Stimulated activated CD4-positive, alpha-beta T cell treated with anti-CD3 and anti-CD28 coated beads, Interleukin-15, amount 100 ng/mL, for 1 hour (primary cell): Measurements from ENCODE around the gene EMX2.
"Not testable (repeated sequence)": the region's sequence is repeated elsewhere in the genome, so short reads cannot be mapped to it uniquely, and the experiment has no call there.

Source experiments
- DNase-seq, 2 donors: peaks; one replicate each; pipeline ENCODE4 v3.0.0-alpha.2; 2020; ENCODE audit warnings: low read depth in 1 of 2, low spot score in 1 of 2

EMX2 gene

DNA sequence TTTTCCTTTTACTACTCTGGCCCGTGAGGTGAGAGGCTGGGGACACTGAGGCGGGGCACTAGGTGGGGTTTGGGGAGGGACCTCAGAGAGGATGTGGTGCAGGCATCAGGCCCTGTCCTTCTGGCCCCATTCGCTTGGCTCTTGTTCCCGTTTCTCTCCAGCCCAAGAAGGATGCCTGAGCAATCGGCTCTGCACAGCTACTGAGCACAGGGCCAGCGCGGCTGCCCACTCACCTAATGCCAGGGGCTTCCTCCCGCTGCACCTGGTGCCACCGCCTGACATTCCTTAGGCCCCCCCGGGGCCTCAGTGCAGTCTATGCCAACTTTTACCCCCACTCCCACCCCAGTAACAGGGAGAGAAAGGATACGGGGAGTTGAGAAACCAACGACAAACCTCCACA lies 12.5 kb downstream of the EMX2 start:
- no peak for DNase-seq

GRCh38 chr10:117555863-117556262 lies 13.3 kb downstream of the EMX2 start:
- no peak for DNase-seq

DNA sequence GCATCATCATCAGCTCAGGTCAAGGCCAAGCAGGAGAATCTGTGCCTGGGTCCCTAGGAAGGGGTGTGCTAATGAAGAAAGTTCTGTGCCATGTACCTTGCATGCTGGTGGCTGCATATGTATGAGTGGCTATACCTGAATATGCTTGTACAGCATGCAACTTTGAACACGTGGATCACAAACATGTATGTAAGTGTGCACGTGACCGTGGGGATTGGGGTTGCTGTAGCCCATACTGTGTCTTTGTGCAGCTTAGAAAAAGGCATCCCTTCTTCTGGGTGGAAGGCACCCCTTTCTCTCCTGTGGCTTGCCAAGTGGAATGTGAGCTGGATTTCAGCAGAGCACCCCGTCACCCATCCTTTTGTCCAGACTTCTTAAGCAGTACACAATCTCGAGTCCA lies 13.8 kb downstream of the EMX2 start:
- no peak for DNase-seq

DNA sequence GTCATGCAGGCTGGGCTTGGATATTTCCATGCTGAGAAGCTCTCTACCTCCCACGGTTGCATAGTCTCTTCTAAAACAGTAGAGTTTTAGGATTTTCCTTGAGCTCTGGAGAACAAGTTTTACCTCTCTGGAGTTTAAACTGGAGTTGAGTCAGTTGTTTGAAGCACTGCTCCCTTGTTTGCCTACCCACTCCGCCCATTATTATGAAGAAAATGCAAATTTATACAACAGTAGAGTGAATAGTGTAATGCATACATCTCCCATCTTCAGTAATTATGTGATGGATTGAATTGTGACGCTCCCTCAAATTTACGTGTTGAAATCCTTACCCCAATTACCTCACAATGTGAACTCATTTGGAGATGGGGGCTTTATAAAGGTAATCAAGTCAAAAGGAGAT lies 17.2 kb downstream of the EMX2 start:
- no peak for DNase-seq

DNA sequence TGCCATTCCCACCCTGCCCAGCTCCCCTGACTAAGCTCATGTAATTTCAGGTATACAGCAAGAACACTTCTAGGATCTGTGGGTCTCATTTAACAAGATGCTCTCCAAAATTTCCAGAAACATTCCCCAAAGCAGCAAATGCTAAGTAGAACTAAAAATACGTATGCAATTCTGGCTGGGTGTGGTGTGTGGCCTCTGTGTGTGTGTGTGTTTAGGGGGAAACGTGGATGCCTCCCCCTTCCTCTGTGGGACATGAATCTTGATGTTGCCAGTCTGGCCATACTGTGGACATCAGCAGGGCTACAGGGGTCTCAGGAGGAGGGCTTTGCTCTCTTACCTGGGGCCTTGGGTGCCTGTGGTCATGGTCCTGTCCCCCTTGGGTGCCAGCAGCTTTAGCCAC lies 18.4 kb downstream of the EMX2 start:
- no peak for DNase-seq

DNA sequence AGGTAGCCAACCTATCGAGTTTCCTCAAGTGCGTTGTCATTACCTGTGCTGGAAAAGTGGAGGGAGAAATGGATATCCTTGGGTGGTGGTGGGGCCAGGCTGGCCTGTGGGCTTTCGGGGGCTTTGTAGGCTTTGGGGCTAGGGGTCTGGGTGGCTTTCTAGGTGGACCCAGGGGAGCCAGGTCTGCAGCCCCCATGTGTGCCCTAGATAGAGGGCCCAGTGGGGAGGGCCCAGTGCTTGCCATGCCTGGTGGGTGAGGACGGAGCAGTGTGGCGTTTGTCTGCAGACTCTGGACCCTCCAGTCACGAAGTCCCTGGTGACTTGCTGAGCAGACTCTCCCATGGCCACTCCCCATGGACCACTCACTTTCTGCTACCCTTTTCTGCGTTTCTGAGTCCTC lies 19.7 kb downstream of the EMX2 start:
- no peak for DNase-seq

DNA sequence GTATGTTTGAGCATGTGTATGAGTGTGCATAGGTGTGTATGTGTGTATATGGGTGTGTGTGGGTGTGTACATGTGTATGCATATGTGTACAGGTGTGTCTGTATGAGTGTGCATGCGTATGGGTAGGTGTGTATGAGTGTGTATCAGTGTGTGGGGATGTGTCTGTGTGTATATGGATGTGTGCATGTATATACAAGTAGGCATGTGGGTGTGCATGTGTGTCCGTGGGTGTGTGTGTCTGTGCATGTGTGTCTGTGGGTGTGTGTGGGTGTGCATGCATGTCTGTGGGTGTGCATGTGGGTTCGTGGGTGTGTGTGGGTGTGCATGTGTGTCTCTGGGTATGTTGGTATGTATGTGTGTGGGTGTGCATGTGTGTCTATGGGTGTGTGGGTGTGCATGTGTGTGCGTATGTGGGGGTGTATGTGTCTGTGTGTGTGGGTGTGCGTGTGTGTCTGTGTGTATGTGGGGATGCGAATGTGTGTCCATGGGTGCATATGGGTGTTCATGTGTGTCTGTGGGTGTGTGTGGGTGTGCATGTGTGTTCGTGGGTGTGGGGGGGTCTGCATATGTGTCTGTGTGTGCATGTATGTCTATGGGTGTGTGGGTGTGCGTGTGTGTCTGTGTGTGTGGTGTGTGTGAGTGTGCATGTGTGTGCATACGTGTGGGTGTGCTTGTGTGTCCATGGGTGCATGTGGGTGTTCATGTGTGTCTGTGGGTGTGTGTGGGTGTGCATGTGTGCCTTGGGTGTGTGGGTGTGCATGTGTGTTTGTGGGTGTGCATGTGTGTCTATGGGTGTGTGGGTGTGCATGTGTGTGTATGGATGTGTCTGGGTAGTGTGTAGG lies 20.6 kb downstream of the EMX2 start:
- DNase-seq, result no peak

DNA sequence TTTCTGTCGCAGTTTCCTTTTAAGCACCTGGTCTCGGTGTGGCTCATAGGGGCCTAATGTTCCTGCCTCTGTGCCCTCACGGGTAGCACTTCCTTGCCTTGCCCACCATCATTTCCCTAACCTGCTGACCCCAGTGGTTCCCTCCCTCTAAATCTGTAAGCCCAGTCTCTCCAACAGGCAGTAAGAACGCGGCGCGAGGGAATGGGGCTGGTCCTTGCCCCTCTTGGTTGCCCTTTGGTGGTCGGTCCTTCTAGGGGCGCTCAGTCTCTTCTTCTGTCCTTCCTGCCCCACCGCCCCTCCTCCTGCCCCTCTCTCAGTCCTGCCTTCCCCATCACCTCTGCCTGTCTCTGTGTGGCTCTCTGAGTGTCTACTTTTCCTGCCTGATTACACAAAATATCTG lies 21.2 kb downstream of the EMX2 start:
- DNase-seq, result no peak

DNA sequence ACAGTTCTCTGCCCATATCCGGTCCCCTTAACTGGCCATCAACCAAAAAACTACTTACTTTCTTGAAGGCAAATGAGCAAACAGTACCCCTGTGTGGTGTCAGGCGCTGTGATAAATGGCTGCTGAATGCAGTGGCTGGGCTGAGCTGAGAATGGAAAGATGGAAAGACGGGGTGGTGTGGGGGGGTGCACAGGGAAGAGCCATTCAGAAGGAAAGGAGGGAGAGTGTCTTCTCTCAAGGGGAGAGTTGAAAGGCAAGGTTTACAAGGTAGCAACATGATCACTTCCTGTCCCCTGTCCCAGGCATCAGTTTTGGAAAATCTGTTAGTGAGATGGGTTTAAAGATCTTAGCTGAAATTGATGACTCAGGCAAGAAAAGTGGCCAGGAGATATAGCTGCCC lies 22.5 kb downstream of the EMX2 start:
- no peak for DNase-seq

GRCh38 chr10:117568334-117568733 lies 25.8 kb downstream of the EMX2 start:
- DNase-seq, result no peak

- DNase-seq, result no peak
Measured at GRCh38 chr10:117569610-117570390, 27.3 kb downstream of the EMX2 start.

DNA sequence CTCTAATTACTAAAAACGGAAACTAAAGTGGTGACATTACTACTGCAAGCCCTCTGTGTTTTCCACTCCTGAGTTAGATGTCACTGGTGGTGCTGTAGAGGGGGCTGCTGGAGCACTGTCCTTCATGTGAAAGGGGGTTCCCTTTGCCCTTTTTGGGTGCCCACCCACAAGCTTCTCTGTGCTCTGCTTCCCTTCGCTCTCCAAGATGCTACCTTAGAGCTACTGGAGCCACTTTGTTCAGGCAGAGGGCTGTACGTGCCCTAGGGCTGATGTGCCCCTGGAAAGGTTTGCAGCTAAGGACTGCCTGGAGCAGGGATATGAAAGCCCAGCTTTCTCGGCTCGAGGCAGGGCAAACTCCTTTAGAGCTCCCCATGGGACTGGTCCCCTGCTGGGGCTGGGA lies 28.3 kb downstream of the EMX2 start:
- DNase-seq, result no peak

DNA sequence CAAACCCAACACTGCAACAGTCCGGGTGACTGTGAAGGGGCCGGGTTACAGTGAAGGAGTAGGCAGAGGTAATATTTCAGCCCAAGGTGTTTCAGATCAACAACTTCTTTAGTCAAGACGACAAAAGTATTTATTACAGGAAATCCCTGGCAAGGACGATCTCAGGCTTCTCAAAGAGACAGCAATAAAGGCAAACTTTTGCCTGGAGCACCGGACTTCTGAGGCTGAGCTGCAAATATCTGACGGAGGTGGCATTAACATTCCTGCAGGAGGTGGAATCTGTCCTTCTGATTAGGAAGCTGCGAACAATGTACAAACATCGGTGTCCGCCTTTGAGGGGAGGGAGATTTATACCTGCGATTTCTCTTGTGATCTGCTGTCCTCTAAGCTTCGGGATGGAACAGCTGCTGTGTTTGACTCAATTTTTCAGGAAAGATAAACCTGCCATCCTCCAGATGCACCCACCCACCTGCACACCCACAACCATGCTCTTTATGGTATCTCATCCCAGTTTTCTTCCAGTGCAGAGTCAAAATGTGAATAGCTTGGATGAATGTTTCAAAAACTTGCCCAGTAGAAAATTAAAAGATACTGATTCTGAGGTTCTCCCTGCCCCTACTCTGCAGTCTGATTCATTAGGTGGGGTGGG lies 32.1 kb downstream of the EMX2 start:
- DNase-seq, result no peak

DNA sequence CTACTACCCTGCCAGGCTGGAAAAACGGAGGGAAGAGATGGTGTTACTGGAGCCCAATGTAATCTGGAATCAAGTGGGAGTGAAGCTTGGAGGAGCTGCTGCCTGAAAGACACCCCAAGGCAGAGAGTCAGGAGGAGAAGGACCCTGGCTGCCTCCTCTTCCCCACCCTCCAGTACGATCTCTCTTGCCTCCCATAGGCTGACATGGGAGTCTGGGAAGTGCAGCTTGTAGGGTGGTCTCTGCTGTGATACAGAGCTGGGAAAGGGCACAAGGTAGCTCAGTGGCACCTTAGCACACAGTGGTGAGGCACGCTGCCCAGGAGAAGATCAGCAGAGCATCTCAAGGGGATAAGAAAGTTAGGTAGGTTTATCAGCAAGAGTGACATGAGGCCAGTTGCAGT lies 35.9 kb downstream of the EMX2 start:
- no peak for DNase-seq

DNA sequence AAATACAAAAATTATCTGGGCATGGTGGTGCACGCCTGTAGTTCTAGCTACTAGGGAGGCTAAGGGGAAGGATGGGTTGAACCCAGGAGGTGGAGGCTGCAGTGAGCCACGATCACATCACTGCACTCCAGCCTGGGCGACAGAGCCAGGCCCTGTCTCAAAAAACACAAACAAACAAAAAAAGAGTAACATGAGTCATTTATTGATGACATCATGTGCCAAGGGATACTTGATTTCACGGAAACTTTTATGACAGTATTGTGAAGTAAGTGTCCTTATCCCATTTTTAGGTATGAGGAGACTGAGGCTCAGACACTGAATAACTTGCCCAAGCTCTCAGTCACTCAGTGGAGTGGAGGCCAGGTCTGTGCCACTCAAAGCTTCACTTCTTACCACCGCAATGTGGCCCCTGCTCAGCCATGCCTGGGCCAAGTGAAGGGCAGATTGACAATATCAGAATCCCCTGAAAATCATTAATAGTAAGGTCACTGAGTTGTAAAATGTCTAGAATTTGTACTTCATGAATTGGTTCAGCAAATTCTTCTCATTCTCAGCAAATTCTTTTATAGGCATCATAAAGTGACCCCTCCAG lies 36.5 kb downstream of the EMX2 start:
- DNase-seq, result no peak

DNA sequence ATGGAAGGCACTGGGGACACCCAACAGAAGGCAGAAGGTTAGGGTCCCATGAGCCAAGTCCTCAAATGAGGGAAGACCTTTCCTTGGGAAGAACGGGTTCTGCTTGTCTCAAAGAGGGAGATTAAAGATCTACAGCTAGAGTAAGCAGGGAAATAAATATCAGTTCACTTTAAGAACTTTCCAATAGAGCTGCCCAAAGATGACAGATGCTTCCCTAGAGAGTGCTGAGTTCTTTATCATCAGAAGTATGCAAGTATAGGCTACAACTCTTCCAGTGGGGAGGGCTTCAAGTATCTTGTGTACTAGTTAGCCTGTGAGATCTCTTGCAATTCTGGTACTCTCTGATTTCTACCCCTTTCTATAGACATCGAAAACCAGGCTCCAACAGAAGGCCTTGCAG lies 39.4 kb downstream of the EMX2 start:
- no peak for DNase-seq

DNA sequence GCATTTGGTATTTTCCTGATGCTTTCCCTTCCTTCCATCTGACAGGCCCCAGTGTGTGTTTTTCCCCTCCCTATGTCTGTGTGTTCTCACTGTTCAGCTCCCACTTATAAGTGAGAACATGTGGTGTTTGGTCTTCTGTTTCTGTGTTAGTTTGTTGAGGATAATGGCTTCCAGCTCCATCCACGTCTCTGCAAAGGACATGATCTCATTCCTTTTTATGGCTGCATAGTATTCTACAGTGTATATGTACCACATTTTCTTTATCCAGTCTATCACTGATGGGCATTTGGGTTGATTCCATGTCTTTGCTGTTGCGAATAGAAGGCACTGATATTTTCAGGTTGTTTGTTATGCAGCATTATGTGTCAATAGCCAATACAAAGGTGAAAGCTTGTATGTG lies 42.3 kb downstream of the EMX2 start:
- DNase-seq, result not testable (repeated sequence)

DNA sequence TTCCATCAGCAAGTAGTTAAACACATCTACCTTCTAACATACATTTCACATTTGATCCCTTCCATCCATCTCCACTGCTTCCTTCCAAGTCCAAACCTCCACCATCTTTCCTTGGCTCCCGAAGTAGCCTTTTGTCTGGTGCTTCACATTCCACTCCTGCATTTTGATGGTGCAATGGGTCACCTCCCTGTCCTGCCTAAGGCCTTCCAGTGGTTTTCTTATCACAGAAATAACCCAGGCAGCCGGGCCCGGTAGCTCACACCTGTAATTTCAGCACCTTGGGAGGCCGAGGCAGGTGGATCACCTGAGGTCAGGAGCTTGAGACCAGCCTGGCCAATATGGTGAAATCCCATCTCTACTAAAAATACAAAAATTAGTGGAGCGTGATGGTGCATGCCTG lies 44.5 kb downstream of the EMX2 start:
- no peak for DNase-seq

DNA sequence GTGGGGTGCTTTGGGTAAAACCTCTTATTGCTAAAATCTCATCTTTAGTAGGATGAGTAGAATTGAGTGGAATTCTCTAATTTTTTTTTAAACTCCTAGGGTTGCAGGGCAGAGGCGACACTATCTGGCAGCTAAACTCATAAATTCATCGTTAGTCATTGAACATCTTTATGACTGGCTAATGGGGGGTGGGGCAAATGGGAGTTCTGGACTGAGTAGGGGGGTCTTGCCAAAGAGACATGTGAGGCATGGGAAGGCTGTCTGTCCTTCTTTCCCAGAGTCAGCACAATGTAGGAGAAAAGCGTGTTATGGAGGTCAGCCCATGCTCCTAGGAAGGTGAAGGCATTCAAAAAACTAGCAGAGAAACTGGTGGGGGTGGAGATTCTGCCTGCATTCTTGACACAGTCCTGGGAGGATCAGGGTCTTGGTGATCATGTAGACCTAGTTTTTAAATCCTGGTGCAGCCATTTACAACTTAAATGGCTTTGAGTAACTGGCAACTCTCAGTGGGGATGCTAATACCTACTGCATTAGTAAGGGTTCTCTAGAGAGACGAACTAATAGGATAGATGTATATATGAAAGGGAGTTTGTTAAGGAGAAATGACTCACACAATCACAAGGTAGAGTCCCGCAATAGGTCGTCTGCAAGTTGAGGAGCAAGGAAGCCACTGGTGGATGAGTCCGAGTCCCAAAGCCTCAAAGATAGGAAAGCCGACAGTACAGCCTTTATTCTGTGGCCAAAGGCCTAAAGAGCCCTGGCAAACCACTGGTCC lies 47.7 kb downstream of the EMX2 start:
- DNase-seq, result no peak

DNA sequence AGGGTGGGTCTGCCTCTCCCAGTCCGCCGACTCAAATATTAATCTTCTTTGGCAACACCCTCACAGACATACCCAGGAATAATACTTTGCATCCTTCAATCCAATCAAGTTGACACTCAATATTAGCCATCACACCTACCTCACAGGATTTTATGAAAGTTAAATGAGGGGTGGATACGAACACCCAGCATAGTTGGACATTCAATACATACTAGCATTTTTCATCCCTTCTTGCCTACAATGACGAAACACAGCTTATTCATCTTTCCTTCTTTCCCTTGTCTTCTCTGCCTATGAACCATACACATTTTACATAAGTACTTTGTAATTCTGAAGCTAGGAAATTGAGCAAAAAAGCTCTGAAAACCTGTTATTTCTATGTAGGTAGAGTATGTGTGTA lies 48.5 kb downstream of the EMX2 start:
- DNase-seq, result no peak

DNA sequence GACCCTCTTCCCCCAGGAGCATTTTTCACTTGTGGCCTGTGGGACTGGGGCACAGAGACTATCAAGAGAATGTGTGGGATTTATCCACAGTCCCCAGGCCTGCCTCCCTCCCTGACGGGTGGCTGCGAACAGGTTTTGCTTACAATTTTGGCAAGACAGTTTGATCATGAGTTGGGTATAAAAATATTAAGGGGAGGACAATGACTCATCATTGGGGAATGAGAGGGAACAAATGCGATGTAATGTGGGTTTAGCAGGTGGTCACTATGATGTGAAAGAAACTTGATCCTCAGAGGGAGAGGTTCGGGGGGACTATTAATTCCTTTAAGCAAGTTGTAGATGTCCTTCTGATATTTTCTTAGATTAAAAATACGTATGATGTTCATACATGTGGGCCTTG lies 52.2 kb downstream of the EMX2 start:
- DNase-seq, result no peak
